CD8-positive, alpha-beta memory T cell (primary cell): ENCODE data around the gene KRTAP4-11. TPM values are rescaled to one million over a fixed set of nuclear protein-coding genes. Genes with fewer than 3 reads are reported as not detected.
"Not testable (repeated sequence)": the region's sequence is repeated elsewhere in the genome, so short reads cannot be mapped to it uniquely, and the experiment has no call there.

Source experiments
- CTCF ChIA-PET: fragments of 350-600 bp; sonication (Branson Sonifier 250); formaldehyde crosslinking; loops from one replicate; lab custom pipeline; 2021; ENCODE audit warnings: antibody characterized with exemption; lab: Charles Lee
- POLR2A ChIA-PET: fragments of 350-600 bp; sonication (Branson Sonifier 250); formaldehyde crosslinking; loops from one replicate; lab custom pipeline; 2021; ENCODE audit warnings: antibody characterized with exemption; lab: Charles Lee
- DNase-seq, 5 donors: peaks; one replicate each; pipeline versions ENCODE4 v3.0.0 to v3.0.0-alpha.2; 2020 to 2022; ENCODE audit warnings: mixed read lengths in 1 of 5
- H3K27ac ChIP-seq: one replicate; pipeline ENCODE4 v1.7.0; 2013; ENCODE audit warnings: low read depth, mild to moderate bottlenecking, low read length, moderate library complexity
- H3K27me3 ChIP-seq: 2 replicates; pipeline ENCODE4 v1.7.0; 2013; ENCODE audit warnings: low read length, mild to moderate bottlenecking; ENCODE audit not compliant: insufficient read depth, poor library complexity, severe bottlenecking
- H3K36me3 ChIP-seq: 2 replicates; pipeline ENCODE4 v1.7.0; 2013; ENCODE audit warnings: mild to moderate bottlenecking, low read length, moderate library complexity; ENCODE audit not compliant: insufficient read depth
- H3K4me1 ChIP-seq: 2 replicates; pipeline ENCODE4 v1.7.0; 2013; ENCODE audit warnings: mild to moderate bottlenecking, low read length, moderate library complexity; ENCODE audit not compliant: insufficient read depth
- H3K4me3 ChIP-seq: 2 replicates; pipeline ENCODE4 v1.7.0; 2013; ENCODE audit warnings: mild to moderate bottlenecking, low read length
- H3K9me3 ChIP-seq: 2 replicates; pipeline ENCODE4 v1.7.0; 2013; ENCODE audit warnings: mild to moderate bottlenecking, low read length
- H3K27ac Mint-ChIP-seq, 8 donors: one replicate each; pipeline ENCODE4 v1.8.0; 2020 to 2021; ENCODE audit warnings: mixed read lengths in 8 of 8, mild to moderate bottlenecking in 6 of 8, inconsistent platforms in 3 of 8, moderate library complexity in 3 of 8
- H3K27me3 Mint-ChIP-seq, 2 donors: one replicate each; pipeline ENCODE4 v1.8.0; 2020 to 2021; ENCODE audit warnings: mixed read lengths in 2 of 2, mild to moderate bottlenecking in 1 of 2, moderate library complexity in 1 of 2
- H3K36me3 Mint-ChIP-seq, 3 donors: one replicate each; pipeline ENCODE4 v1.8.0; 2020 to 2021; ENCODE audit warnings: mixed read lengths in 3 of 3, inconsistent platforms in 1 of 3, mild to moderate bottlenecking in 1 of 3
- H3K4me1 Mint-ChIP-seq, 3 donors: one replicate each; pipeline ENCODE4 v1.8.0; 2020 to 2021; ENCODE audit warnings: mixed read lengths in 3 of 3, inconsistent platforms in 1 of 3, mild to moderate bottlenecking in 1 of 3
- H3K4me3 Mint-ChIP-seq, 7 donors: one replicate each; pipeline ENCODE4 v1.8.0; 2020 to 2021; ENCODE audit warnings: mixed read lengths in 7 of 7, mild to moderate bottlenecking in 6 of 7, moderate library complexity in 4 of 7, inconsistent platforms in 2 of 7
- H3K9me3 Mint-ChIP-seq, 5 donors: one replicate each; pipeline ENCODE4 v1.8.0; 2020 to 2022; ENCODE audit warnings: mixed read lengths in 5 of 5, mild to moderate bottlenecking in 3 of 5, moderate library complexity in 2 of 5, inconsistent platforms in 1 of 5
- polyA plus RNA-seq: library from polyadenylated mRNA; unstranded; fragments of 300-500 nt; fragmentation: Illumina TruSeq; gene quantifications from one replicate; pipeline ENCODE4 v1.2.3, GENCODE V29; 2021
- total RNA-seq, 2 experiments: library from RNA; stranded (reverse); gene quantifications; one replicate each; pipeline ENCODE4 v1.2.3, GENCODE V29; 2021

The KRTAP4-11 gene
- total and polyA plus RNA-seq, 3 experiments from 2014 or later: not detected

DNA sequence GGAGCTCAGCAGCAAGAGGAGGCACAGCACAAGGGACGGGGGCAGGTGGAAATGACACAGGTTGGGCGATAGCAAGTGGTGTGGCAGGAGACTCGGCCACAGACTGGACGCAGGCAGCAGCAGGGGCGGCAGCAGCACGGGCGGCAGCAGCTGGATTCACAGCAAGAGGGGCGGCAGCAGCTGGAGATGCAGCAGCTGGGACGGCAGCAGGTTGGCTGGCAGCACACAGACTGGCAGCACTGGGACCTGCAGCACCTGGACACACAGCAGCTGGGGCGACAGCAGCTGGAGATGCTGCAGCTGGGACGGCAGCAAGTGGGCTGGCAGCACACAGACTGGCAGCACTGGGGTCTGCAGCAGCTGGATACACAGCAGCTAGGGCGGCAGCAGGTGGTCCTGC lies 21.7 kb upstream of the KRTAP4-11 start:
- H3K27ac ChIP-seq, DNase-seq, H3K27ac Mint-ChIP-seq, POLR2A ChIA-PET, H3K4me3 ChIP-seq, H3K4me1 Mint-ChIP-seq, H3K4me1 ChIP-seq, CTCF ChIA-PET, H3K27me3 ChIP-seq, H3K9me3 ChIP-seq, H3K4me3 Mint-ChIP-seq, H3K36me3 ChIP-seq: not testable (repeated sequence)
- Mint-ChIP-seq H3K9me3 (peaks cover 10 to 34% (median 16%) of the 10 kb centered on the region in 5 donors), H3K27me3 (peaks cover 9 to 31% of the 10 kb centered on the region in 2 donors), H3K36me3 (peaks cover 2 to 31% (median 6%) of the 10 kb centered on the region in 3 donors)

DNA sequence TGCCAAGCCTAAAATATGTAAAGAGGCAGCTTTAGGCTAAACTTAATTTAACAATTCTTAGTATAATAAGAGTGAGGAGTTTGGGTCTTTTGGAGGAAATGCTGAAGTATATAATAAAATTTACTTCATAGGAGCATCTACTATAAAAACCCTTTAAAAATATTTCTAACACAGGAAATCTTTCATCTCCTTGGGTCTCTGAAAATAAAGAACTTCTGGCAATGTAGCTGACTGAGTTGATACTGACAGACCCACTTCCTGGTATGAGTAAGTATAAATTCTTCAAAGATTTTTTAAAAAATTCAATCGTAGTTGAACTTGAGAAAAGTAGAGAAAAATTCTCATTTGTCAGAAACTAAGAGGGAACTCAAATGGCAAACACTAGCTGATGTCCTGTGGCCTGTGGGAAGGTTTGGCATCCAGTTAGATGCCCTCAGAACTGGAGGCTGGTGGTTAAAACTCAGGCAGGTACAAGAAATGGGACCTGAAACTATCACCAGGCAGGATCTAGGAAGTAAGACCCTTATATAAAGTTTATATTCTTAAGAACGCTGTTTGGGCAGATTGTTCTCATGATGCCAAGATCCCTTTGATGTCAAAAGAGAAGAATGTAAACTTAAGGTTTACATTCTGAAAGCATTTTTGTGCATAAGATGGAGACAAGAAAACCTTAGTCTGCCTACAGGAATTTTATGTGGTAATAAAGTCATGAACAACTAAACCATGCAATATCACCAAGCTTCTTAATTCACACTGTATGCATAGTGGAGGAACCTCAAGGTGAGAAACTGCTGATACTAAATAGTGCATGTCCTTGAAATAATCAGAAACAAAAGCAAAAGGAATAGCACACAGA lies 15.9 kb upstream of the KRTAP4-11 start:
- ChIA-PET POLR2A (no interaction called here), CTCF (no interaction called here)
- Mint-ChIP-seq H3K27ac (peak overlapping the region in 5 of 8 donors; percentile 18 to 89 (median 88)), H3K36me3 (no peaks in the 10 kb centered on the region), H3K4me3 (peak overlapping the region in 3 of 7 donors; percentile 57 to 79 (median 67)), H3K9me3 (peaks cover 0 to 4% (median 2%) of the 10 kb centered on the region in 5 donors), H3K4me1 (peaks cover 8 to 41% (median 15%) of the 10 kb centered on the region in 3 donors), H3K27me3 (peaks cover 9 to 12% of the 10 kb centered on the region in 2 donors)
- Histone ChIP-seq H3K27ac (no peak overlapping the region), H3K4me1 (peaks cover 15% of the 10 kb centered on the region), H3K27me3 (no peaks in the 10 kb centered on the region), H3K36me3 (no peaks in the 10 kb centered on the region), H3K9me3 (no peaks in the 10 kb centered on the region), H3K4me3 (no peak overlapping the region)
- DNase-seq: peak in 2 of 5 donors; percentile 25 to 27

GRCh38 chr17:41131979-41132378 lies 13.8 kb upstream of the KRTAP4-11 start:
- H3K27ac Mint-ChIP-seq: peak overlapping the region in 2 of 8 donors; percentile 18 to 82
- Histone ChIP-seq H3K4me3 (no peak overlapping the region), H3K36me3 (no peaks in the 10 kb centered on the region), H3K4me1 (peaks cover 15% of the 10 kb centered on the region), H3K27ac (no peak overlapping the region), H3K27me3 (no peaks in the 10 kb centered on the region), H3K9me3 (no peaks in the 10 kb centered on the region)
- peaks cover 0 to 2% (median 0%) of the 10 kb centered on the region in 5 donors for H3K9me3 Mint-ChIP-seq
- no peak overlapping the region for H3K4me3 Mint-ChIP-seq
- DNase-seq: no peak
- CTCF ChIA-PET: interaction anchor here (1.3 kb wide), 1 partner anchor 417 kb away, joined by 3 read pairs; no protein-coding TSS in a partner anchor
- H3K36me3 Mint-ChIP-seq: no peaks in the 10 kb centered on the region
- peaks cover 0 to 3% of the 10 kb centered on the region in 2 donors for H3K27me3 Mint-ChIP-seq
- peaks cover 8 to 48% (median 15%) of the 10 kb centered on the region in 3 donors for H3K4me1 Mint-ChIP-seq
- POLR2A ChIA-PET: no interaction called here

DNA sequence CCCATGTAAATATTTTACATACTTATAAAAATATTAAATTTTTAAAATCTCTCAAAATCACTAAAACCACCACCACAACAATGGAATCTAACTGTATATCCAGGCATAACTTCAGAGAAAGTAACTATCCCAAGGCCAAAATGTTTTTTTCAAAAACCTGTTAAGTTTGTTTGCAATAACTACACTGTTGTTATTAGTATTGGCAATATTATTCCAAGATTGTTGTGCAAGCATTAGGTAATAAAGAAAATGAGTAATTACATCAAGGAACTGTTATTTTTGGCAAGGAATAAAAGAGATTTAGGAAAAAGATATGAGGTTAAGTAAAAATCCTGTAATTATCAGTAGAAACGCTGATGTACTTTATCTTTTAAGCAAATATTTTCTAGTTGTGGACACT lies 9.2 kb upstream of the KRTAP4-11 start:
- Histone ChIP-seq H3K9me3 (no peaks in the 10 kb centered on the region), H3K27me3 (no peaks in the 10 kb centered on the region), H3K4me1 (peaks cover 38% of the 10 kb centered on the region), H3K4me3 (no peak overlapping the region), H3K27ac (no peak overlapping the region), H3K36me3 (no peaks in the 10 kb centered on the region)
- no peaks in the 10 kb centered on the region for H3K36me3 Mint-ChIP-seq
- H3K4me1 Mint-ChIP-seq: peaks cover 38 to 68% (median 44%) of the 10 kb centered on the region in 3 donors
- ChIA-PET CTCF (interaction anchor here (1.8 kb wide), 1 partner anchor 195 kb away, joined by 4 read pairs; no protein-coding TSS in a partner anchor), POLR2A (no interaction called here)
- H3K27ac Mint-ChIP-seq: no peak overlapping the region
- peaks cover 3 to 16% of the 10 kb centered on the region in 2 donors for H3K27me3 Mint-ChIP-seq
- DNase-seq: no peak
- peaks cover 0 to 3% (median 0%) of the 10 kb centered on the region in 5 donors for H3K9me3 Mint-ChIP-seq
- no peak overlapping the region for H3K4me3 Mint-ChIP-seq

GRCh38 chr17:41126412-41126811 lies 8.2 kb upstream of the KRTAP4-11 start:
- Mint-ChIP-seq H3K27ac (peak overlapping the region in 1 of 8 donors; percentile 96), H3K27me3 (peaks cover 3 to 21% of the 10 kb centered on the region in 2 donors), H3K4me1 (peaks cover 38 to 60% (median 44%) of the 10 kb centered on the region in 3 donors), H3K36me3 (no peaks in the 10 kb centered on the region), H3K4me3 (peak overlapping the region in 2 of 7 donors; percentile 69 to 73), H3K9me3 (peaks cover 0 to 3% (median 0%) of the 10 kb centered on the region in 5 donors)
- H3K9me3 ChIP-seq: no peaks in the 10 kb centered on the region
- no peaks in the 10 kb centered on the region for H3K36me3 ChIP-seq
- H3K27ac ChIP-seq: no peak overlapping the region
- ChIA-PET CTCF (interaction anchor here (0.7 to 1.8 kb wide), 2 partner anchors 196 to 357 kb away, joined by 3 to 4 read pairs; no protein-coding TSS in a partner anchor), POLR2A (interaction anchor here (0.7 kb wide), 2 partner anchors 87 to 182 kb away, joined by 5 read pairs; no protein-coding TSS in a partner anchor)
- peaks cover 38% of the 10 kb centered on the region for H3K4me1 ChIP-seq
- no peak for DNase-seq
- H3K4me3 ChIP-seq: no peak overlapping the region
- no peaks in the 10 kb centered on the region for H3K27me3 ChIP-seq

GRCh38 chr17:41125064-41125463 lies 6.9 kb upstream of the KRTAP4-11 start:
- Mint-ChIP-seq H3K36me3 (no peaks in the 10 kb centered on the region), H3K4me3 (peak overlapping the region in 2 of 7 donors; percentile 29 to 66), H3K27me3 (peaks cover 3 to 30% of the 10 kb centered on the region in 2 donors), H3K9me3 (peaks cover 0 to 3% (median 0%) of the 10 kb centered on the region in 5 donors), H3K27ac (peak overlapping the region in 1 of 8 donors; percentile 96), H3K4me1 (peaks cover 40 to 60% (median 48%) of the 10 kb centered on the region in 3 donors)
- H3K9me3 ChIP-seq: no peaks in the 10 kb centered on the region
- ChIA-PET POLR2A (no interaction called here), CTCF (no interaction called here)
- peaks cover 46% of the 10 kb centered on the region for H3K4me1 ChIP-seq
- H3K36me3 ChIP-seq: no peaks in the 10 kb centered on the region
- H3K27me3 ChIP-seq: no peaks in the 10 kb centered on the region
- H3K27ac ChIP-seq: no peak overlapping the region
- no peak overlapping the region for H3K4me3 ChIP-seq
- DNase-seq: no peak

DNA sequence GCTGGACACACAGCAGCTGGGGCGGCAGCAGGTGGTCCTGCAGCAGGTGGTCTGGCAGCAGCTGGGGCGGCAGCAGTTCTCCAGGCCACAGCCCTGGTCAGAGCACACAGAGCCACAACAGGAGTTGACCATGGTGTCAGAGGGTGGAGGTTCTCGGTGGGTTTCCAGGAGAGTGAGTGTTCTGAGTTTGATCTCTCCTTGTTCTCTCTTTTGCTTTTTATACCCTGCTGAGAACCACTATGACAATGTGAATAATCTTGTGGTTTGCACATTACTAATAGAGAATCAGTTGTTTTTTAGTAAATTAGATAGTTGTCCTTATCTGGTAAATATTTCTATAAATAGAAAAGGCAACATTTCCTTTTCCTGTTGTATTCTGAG lies 5.8 kb upstream of the KRTAP4-11 start, which contains the start of gene KRTAP4-12:
Gene KRTAP4-12, minus strand, starts transcription at position 192 of the 381 bp plus-strand sequence. Its CDS starts 60 bp downstream, at position 132.
- peaks cover 44 to 59% (median 51%) of the 10 kb centered on the region in 3 donors for H3K4me1 Mint-ChIP-seq
- POLR2A ChIA-PET, H3K27ac ChIP-seq, H3K36me3 Mint-ChIP-seq, H3K9me3 ChIP-seq, H3K9me3 Mint-ChIP-seq, H3K27me3 ChIP-seq, H3K36me3 ChIP-seq, H3K4me3 ChIP-seq, CTCF ChIA-PET, DNase-seq: not testable (repeated sequence)
- H3K4me1 ChIP-seq: peaks cover 51% of the 10 kb centered on the region
- peak within 1 kb of the TSS; percentile 3 to 80 (median 53) for H3K4me3 Mint-ChIP-seq
- peak within 1 kb of the TSS in 6 of 8 donors; percentile 0 to 62 (median 22) for H3K27ac Mint-ChIP-seq
- peaks cover 3 to 30% of the 10 kb centered on the region in 2 donors for H3K27me3 Mint-ChIP-seq
